ENCODE data around the gene SCFD1.
"Not testable (repeated sequence)": the region's sequence is repeated elsewhere in the genome, so short reads cannot be mapped to it uniquely, and the experiment has no call there.

DNA sequence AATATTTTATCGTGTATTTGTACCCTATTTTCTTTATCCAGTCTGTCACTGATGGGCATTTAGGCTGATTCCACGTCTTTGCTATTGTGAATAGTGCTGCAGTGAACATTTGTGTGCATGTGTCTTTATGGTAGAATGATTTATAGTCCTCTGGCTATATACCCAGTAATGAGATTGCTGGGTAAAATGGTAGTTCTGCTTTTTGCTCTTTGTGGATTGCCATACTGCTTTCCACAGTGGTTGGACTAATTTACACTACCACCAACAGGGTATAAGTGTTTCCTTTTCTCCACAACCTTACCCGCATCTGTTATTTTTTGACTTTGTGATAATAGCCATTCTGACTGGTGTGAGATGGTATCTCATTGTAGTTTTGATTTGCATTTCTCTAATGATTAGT lies 47.3 kb upstream of the SCFD1 start:
- TF ChIP-seq, protein P1, sequence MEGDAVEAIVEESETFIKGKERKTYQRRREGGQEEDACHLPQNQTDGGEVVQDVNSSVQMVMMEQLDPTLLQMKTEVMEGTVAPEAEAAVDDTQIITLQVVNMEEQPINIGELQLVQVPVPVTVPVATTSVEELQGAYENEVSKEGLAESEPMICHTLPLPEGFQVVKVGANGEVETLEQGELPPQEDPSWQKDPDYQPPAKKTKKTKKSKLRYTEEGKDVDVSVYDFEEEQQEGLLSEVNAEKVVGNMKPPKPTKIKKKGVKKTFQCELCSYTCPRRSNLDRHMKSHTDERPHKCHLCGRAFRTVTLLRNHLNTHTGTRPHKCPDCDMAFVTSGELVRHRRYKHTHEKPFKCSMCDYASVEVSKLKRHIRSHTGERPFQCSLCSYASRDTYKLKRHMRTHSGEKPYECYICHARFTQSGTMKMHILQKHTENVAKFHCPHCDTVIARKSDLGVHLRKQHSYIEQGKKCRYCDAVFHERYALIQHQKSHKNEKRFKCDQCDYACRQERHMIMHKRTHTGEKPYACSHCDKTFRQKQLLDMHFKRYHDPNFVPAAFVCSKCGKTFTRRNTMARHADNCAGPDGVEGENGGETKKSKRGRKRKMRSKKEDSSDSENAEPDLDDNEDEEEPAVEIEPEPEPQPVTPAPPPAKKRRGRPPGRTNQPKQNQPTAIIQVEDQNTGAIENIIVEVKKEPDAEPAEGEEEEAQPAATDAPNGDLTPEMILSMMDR (IDR thresholded peaks at IDR 0.05; ENCODE audit: low read length) = not testable (repeated sequence)
- TF ChIP-seq EZH2 (optimal IDR thresholded peaks at IDR 0.05; ENCODE audit: low read depth, low read length) = not testable (repeated sequence)
